ENCODE results near the gene CHKA. TPM values are rescaled to one million over a fixed set of nuclear protein-coding genes. Genes with fewer than 3 reads are reported as not detected.

Gene CHKA
- total and polyA plus RNA-seq, 2 donors from 2014 or later = 23.2 to 26.3 TPM

- Histone ChIP-seq H3K36me3 (ENCODE audit: control insufficient read depth in 2 of 3, insufficient read depth in 3 of 3, low read length in 3 of 3) (no peaks in the 10 kb centered on the region), H3K4me3 (ENCODE audit: low read length in 3 of 3) (no peak overlapping the region), H3K4me1 (ENCODE audit: control insufficient read depth in 2 of 3, insufficient read depth in 2 of 3, low read depth in 1 of 3, low read length in 3 of 3) (peaks cover 0 to 35% (median 18%) of the 10 kb centered on the region in 3 donors), H3K9me3 (ENCODE audit: control insufficient read depth in 2 of 3, insufficient read depth in 1 of 3, low read length in 3 of 3) (no peaks in the 10 kb centered on the region), H3K27ac (ENCODE audit: low read depth in 2 of 2, low read length in 2 of 2) (no peak overlapping the region), H3K27me3 (ENCODE audit: control insufficient read depth, insufficient read depth, low read length) (no peaks in the 10 kb centered on the region), H3K9ac (ENCODE audit: low read length in 3 of 3) (no peak overlapping the region)
- DNase-seq = no peak
- no peak for FAIRE-seq
- intact Hi-C loops (cut with DNase I) = no loop called here
- TF ChIP-seq CTCF (IDR thresholded peaks at IDR 0.05; ENCODE audit: borderline replicate concordance, extremely low read depth, insufficient read depth) = no peak
Measured at GRCh38 chr11:68015467-68015866, 105.7 kb downstream of the CHKA start.

- no peak for DNase-seq
- no peak for TF ChIP-seq CTCF (IDR thresholded peaks at IDR 0.05; ENCODE audit: borderline replicate concordance, extremely low read depth, insufficient read depth)
- peak overlapping the region in 1 of 2 donors; percentile 33 for H3K27ac ChIP-seq (ENCODE audit: low read depth in 2 of 2, low read length in 2 of 2)
- no peak overlapping the region for H3K4me3 ChIP-seq (ENCODE audit: low read length in 3 of 3)
- no peaks in the 10 kb centered on the region for H3K27me3 ChIP-seq (ENCODE audit: control insufficient read depth, insufficient read depth, low read length)
- FAIRE-seq = no peak
- no peak overlapping the region for H3K9ac ChIP-seq (ENCODE audit: low read length in 3 of 3)
- H3K4me1 ChIP-seq (ENCODE audit: control insufficient read depth in 2 of 3, insufficient read depth in 2 of 3, low read depth in 1 of 3, low read length in 3 of 3) = peaks cover 0 to 38% (median 18%) of the 10 kb centered on the region in 3 donors
- no peaks in the 10 kb centered on the region for H3K36me3 ChIP-seq (ENCODE audit: control insufficient read depth in 2 of 3, insufficient read depth in 3 of 3, low read length in 3 of 3)
- intact Hi-C loops (cut with DNase I) = no loop called here
- H3K9me3 ChIP-seq (ENCODE audit: control insufficient read depth in 2 of 3, insufficient read depth in 1 of 3, low read length in 3 of 3) = no peaks in the 10 kb centered on the region
Measured at GRCh38 chr11:68014947-68015447, 106.2 kb downstream of the CHKA start.

GRCh38 chr11:68014157-68014946 is 106.8 kb downstream of the CHKA start:
- Histone ChIP-seq H3K4me1 (ENCODE audit: control insufficient read depth in 2 of 3, insufficient read depth in 2 of 3, low read depth in 1 of 3, low read length in 3 of 3) (peaks cover 0 to 38% (median 18%) of the 10 kb centered on the region in 3 donors), H3K36me3 (ENCODE audit: control insufficient read depth in 2 of 3, insufficient read depth in 3 of 3, low read length in 3 of 3) (no peaks in the 10 kb centered on the region), H3K9ac (ENCODE audit: low read length in 3 of 3) (peak overlapping the region in 1 of 3 donors; percentile 31), H3K27me3 (ENCODE audit: control insufficient read depth, insufficient read depth, low read length) (no peaks in the 10 kb centered on the region), H3K9me3 (ENCODE audit: control insufficient read depth in 2 of 3, insufficient read depth in 1 of 3, low read length in 3 of 3) (no peaks in the 10 kb centered on the region), H3K4me3 (ENCODE audit: low read length in 3 of 3) (no peak overlapping the region), H3K27ac (ENCODE audit: low read depth in 2 of 2, low read length in 2 of 2) (peak overlapping the region; percentile 58 to 87)
- intact Hi-C loops (cut with DNase I) = no loop called here
- no peak for FAIRE-seq
- no peak for TF ChIP-seq CTCF (IDR thresholded peaks at IDR 0.05; ENCODE audit: borderline replicate concordance, extremely low read depth, insufficient read depth)
- peak in 2 of 5 donors; percentile 67 to 94 for DNase-seq
